ENCODE data around the gene ITGB6. TPM values are rescaled to one million over a fixed set of nuclear protein-coding genes. Genes with fewer than 3 reads are reported as not detected.

The ITGB6 gene
- total and polyA plus RNA-seq, 3 donors from 2014 or later: 0.12 to 0.79 (median 0.18) TPM

GRCh38 chr2:160180172-160180571 is 19.9 kb downstream of the ITGB6 start:
- Histone ChIP-seq H3K36me3 (ENCODE audit: low read depth, missing control alignments) (no peaks in the 10 kb centered on the region), H3K9me3 (no peaks in the 10 kb centered on the region), H3K27me3 (no peaks in the 10 kb centered on the region), H3K4me1 (no peaks in the 10 kb centered on the region), H3K27ac (no peak overlapping the region), H3K4me3 (no peak overlapping the region)
- no peak for DNase-seq
- intact Hi-C loops (cut with DNase I; ENCODE audit: low total_unique reads): no loop called here
- TF ChIP-seq POLR2A (IDR thresholded peaks at IDR 0.05) (no peak), CTCF (IDR thresholded peaks at IDR 0.05) (no peak)

DNA sequence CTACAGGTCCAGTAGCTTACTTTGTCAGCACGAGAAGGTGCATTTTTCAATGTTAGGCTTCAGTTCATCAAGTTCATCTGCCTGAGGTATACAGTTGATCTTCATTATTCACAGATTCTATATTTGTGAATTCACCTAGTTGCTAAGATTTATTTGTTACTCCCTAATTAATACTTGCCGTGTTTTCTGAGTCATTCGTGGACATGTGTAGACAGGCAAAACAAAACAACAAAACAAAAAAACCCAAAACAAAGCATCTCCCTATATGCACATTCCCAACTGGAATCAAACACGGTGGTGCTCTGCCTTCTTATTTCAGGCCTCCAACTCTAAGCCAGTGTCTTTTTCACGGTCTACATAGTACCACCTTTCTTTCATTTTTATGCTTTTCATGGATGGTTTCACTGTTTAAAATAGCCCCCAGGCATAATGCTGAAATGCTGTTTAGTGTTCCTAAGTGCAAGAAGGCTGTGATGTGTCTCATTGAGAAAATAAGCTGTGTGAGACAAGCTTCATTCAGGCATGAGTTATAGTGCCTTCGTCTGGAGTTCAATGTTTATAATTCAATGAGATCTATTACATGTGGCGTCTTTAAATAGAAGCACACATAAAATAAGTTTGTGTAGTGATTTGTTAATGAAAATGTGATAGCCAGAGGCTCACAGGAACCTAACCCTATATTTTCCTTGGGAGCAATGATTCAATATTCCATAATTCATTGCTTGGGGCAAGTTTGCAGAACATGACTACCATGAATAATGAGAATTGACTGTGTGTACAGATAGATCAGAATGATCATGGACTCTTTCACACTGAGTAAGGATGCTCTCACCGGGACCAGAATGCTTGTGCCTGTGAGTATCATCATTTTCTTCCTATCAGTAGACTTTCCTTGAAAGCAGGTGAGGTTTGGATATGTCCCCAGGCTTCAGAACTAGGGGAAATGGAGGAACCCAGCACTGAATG is 24.6 kb downstream of the ITGB6 start:
- H3K27me3 ChIP-seq: no peaks in the 10 kb centered on the region
- 91 to 94% methylated on average over 8 of the region's 8 CpGs for WGBS, 2 donors
- no peak overlapping the region for H3K27ac ChIP-seq
- TF ChIP-seq CTCF (IDR thresholded peaks at IDR 0.05): no peak
- no peak for TF ChIP-seq POLR2A (IDR thresholded peaks at IDR 0.05)
- H3K4me3 ChIP-seq: no peak overlapping the region
- DNase-seq: no peak
- H3K36me3 ChIP-seq (ENCODE audit: low read depth, missing control alignments): no peaks in the 10 kb centered on the region
- intact Hi-C loops (cut with DNase I; ENCODE audit: low total_unique reads): no loop called here
- no peaks in the 10 kb centered on the region for H3K4me1 ChIP-seq
- H3K9me3 ChIP-seq: no peaks in the 10 kb centered on the region

DNA sequence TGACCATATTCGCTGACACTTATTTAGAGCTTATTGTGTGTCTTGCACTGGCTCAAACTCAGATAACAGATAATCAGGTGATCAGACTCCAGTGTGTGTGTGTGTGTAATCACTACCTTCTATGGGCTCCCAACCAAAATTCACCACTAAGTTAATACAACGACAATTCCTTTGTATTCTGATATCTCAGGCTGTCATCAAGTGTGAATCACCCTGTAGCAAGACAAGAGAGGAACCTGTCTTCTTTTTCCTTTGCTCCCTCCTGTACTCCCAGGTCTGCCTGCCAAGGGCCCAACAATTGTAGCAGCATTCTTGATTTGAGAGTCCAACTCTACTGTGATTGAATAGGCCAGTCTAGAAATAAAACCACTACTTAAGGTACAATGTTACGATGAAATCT is 25.8 kb downstream of the ITGB6 start:
- intact Hi-C loops (cut with DNase I; ENCODE audit: low total_unique reads): no loop called here
- no peaks in the 10 kb centered on the region for H3K4me1 ChIP-seq
- DNase-seq: no peak
- H3K36me3 ChIP-seq (ENCODE audit: low read depth, missing control alignments): no peaks in the 10 kb centered on the region
- no peak overlapping the region for H3K4me3 ChIP-seq
- 75 to 79% methylated on average over 3 of the region's 3 CpGs for WGBS, 2 donors
- no peak for TF ChIP-seq POLR2A (IDR thresholded peaks at IDR 0.05)
- TF ChIP-seq CTCF (IDR thresholded peaks at IDR 0.05): no peak
- H3K27ac ChIP-seq: no peak overlapping the region
- H3K27me3 ChIP-seq: no peaks in the 10 kb centered on the region
- H3K9me3 ChIP-seq: no peaks in the 10 kb centered on the region

DNA sequence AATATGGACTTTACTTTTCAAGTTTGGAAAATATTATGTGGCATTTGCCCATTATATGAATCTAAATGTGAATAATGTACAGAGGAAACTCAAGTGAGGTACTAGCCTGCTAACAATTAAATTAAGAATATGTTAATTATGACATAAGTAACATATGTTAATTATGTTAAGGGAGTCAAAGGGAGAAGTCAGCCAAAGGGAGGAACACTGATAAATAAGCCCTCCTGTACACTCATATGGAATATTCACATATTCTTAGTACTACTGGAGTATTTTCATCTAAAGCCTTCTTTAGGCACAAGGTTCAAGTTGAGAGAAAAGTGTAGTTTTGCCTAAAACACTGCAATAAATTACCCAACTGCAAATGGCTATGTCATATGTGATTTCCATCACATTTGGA is 30.1 kb downstream of the ITGB6 start:
- H3K9me3 ChIP-seq: no peaks in the 10 kb centered on the region
- H3K27ac ChIP-seq: no peak overlapping the region
- TF ChIP-seq POLR2A (IDR thresholded peaks at IDR 0.05) (no peak), CTCF (IDR thresholded peaks at IDR 0.05) (no peak)
- no peak overlapping the region for H3K4me3 ChIP-seq
- no peaks in the 10 kb centered on the region for H3K36me3 ChIP-seq (ENCODE audit: low read depth, missing control alignments)
- intact Hi-C loops (cut with DNase I; ENCODE audit: low total_unique reads): no loop called here
- no peak for DNase-seq
- H3K4me1 ChIP-seq: no peaks in the 10 kb centered on the region
- no peaks in the 10 kb centered on the region for H3K27me3 ChIP-seq

- Histone ChIP-seq H3K4me1 (peaks cover 4% of the 10 kb centered on the region), H3K27me3 (no peaks in the 10 kb centered on the region), H3K27ac (no peak overlapping the region), H3K9me3 (no peaks in the 10 kb centered on the region), H3K4me3 (no peak overlapping the region), H3K36me3 (ENCODE audit: low read depth, missing control alignments) (no peaks in the 10 kb centered on the region)
- intact Hi-C loops (cut with DNase I; ENCODE audit: low total_unique reads): no loop called here
- no peak for TF ChIP-seq CTCF (IDR thresholded peaks at IDR 0.05)
- no peak for TF ChIP-seq POLR2A (IDR thresholded peaks at IDR 0.05)
- 78 to 79% methylated on average over 3 of the region's 3 CpGs for WGBS, 2 donors
- DNase-seq: no peak
Measured at GRCh38 chr2:160169471-160169870, 30.6 kb downstream of the ITGB6 start.

All from testis (tissue), 3 donors.